PC-3 (cell line): Measurements from ENCODE around the gene TELO2.

Experiments
- CTCF ChIP-seq: fragments of 300-600 bp; sonication (generic); conservative IDR thresholded peaks from 2 replicates; pipeline ENCODE4 v1.5.1; 2017; ENCODE audit warnings: antibody characterized with exemption, low read depth, mild to moderate bottlenecking, low read length
- EZH2 ChIP-seq: fragments of 300-600 bp; sonication (generic); IDR thresholded peaks from one replicate; pipeline ENCODE4 v1.6.1; 2017; ENCODE audit warnings: antibody characterized with exemption, mild to moderate bottlenecking, low read length; ENCODE audit not compliant: unreplicated experiment

- TF ChIP-seq EZH2 (no peak), CTCF (no peak)
Measured at GRCh38 chr16:1535391-1536291, 42.5 kb downstream of the TELO2 start.
